Stomach smooth muscle (tissue), 2 donors: ENCODE data around the gene PDE1C.
"Not testable (repeated sequence)": the region's sequence is repeated elsewhere in the genome, so short reads cannot be mapped to it uniquely, and the experiment has no call there.

ENCODE experiments used
- H3K27ac ChIP-seq: one replicate; pipeline ENCODE4 v1.7.0; 2013; ENCODE audit warnings: mild to moderate bottlenecking, low read length, inconsistent platforms
- H3K27me3 ChIP-seq, 2 donors: one replicate each; pipeline ENCODE4 v1.7.0; 2013; ENCODE audit warnings: low read length in 2 of 2; ENCODE audit not compliant: insufficient read depth in 2 of 2, control insufficient read depth in 1 of 2
- H3K36me3 ChIP-seq, 2 donors: one replicate each; pipeline ENCODE4 v1.7.0; 2013; ENCODE audit warnings: low read length in 2 of 2; ENCODE audit not compliant: control insufficient read depth in 2 of 2, insufficient read depth in 2 of 2
- H3K4me1 ChIP-seq: one replicate; pipeline ENCODE4 v1.7.0; 2013; ENCODE audit warnings: low read length; ENCODE audit not compliant: control insufficient read depth, insufficient read depth
- H3K4me3 ChIP-seq, 2 donors: one replicate each; pipeline ENCODE4 v1.7.0; 2013; ENCODE audit warnings: low read length in 2 of 2
- H3K9ac ChIP-seq, 2 donors: one replicate each; pipeline ENCODE4 v1.7.0; 2013; ENCODE audit warnings: low read length in 2 of 2, mild to moderate bottlenecking in 1 of 2
- H3K9me3 ChIP-seq, 2 donors: one replicate each; pipeline ENCODE4 v1.7.0; 2013; ENCODE audit warnings: low read length in 2 of 2; ENCODE audit not compliant: control insufficient read depth in 2 of 2
- donor health status: healthy.
- donor health status: Pancreatic carcinoma.

The PDE1C gene

GRCh38 chr7:32025381-32026082 is 44.7 kb downstream of the PDE1C start:
- Histone ChIP-seq H3K9me3 (no peaks in the 10 kb centered on the region), H3K27me3 (no peaks in the 10 kb centered on the region), H3K4me3 (no peak overlapping the region), H3K4me1 (no peaks in the 10 kb centered on the region), H3K36me3 (no peaks in the 10 kb centered on the region), H3K27ac (no peak overlapping the region), H3K9ac (no peak overlapping the region)

- H3K9ac ChIP-seq, result no peak overlapping the region
- H3K36me3 ChIP-seq, result no peaks in the 10 kb centered on the region
- H3K4me3 ChIP-seq, result no peak overlapping the region
- H3K27ac ChIP-seq, result no peak overlapping the region
- no peaks in the 10 kb centered on the region for H3K9me3 ChIP-seq
- no peaks in the 10 kb centered on the region for H3K27me3 ChIP-seq
- H3K4me1 ChIP-seq, result no peaks in the 10 kb centered on the region
These were observed 46.8 kb downstream of the PDE1C start for GRCh38 chr7:32023376-32023775.

DNA sequence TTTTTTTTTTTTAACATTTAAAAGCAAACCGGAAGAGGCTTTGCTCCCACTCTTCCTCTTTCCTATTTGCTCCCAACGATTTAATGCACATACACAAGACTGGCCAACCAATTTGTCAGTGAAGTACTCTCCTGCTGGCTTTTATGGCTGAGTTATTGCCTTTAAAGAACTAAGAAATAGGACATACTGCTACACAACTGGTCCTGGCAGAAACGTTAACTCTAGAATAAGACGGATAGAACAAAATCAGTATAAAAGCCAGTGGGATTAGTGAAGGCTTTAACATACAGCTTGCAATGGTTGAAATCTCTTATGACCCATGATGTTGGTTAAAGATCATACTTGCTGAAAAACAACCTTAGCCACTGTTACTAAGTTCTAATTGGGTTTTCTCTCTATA is 47.2 kb downstream of the PDE1C start:
- H3K9me3 ChIP-seq, result no peaks in the 10 kb centered on the region
- no peaks in the 10 kb centered on the region for H3K4me1 ChIP-seq
- H3K9ac ChIP-seq, result no peak overlapping the region
- no peak overlapping the region for H3K27ac ChIP-seq
- H3K36me3 ChIP-seq, result no peaks in the 10 kb centered on the region
- H3K4me3 ChIP-seq, result no peak overlapping the region
- no peaks in the 10 kb centered on the region for H3K27me3 ChIP-seq

DNA sequence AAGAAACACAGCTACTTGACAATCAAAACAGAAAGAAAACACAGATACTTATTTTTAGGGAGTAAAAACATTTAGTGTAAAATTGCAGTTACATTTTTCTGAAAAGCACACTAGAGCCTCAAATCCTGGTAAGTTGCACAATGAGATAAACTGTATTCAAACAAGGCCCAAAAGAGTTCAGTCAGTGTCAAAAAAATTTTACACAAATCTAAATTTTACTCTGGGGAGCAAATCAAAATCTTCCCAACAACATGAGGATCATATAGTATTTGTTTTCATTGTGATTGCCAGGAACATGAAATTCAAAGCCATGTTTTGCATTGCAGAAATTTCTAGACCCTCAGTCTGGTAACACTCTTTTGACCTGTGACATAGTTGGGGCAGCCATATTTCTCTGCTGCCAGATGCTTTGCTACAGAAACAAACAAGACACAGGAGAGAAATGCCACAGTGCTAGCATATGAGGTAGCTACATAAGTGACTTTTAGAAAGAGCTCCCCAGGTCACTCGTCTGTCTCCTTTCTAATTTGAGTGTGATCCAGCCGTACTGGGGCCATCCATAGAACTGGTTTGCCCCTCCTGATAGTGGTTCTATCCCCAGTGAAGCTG is 49.6 kb downstream of the PDE1C start:
- Histone ChIP-seq H3K27me3 (no peaks in the 10 kb centered on the region), H3K9me3 (no peaks in the 10 kb centered on the region), H3K27ac (no peak overlapping the region), H3K4me1 (no peaks in the 10 kb centered on the region), H3K4me3 (no peak overlapping the region), H3K9ac (no peak overlapping the region), H3K36me3 (peaks cover 0 to 3% of the 10 kb centered on the region in 2 donors)

DNA sequence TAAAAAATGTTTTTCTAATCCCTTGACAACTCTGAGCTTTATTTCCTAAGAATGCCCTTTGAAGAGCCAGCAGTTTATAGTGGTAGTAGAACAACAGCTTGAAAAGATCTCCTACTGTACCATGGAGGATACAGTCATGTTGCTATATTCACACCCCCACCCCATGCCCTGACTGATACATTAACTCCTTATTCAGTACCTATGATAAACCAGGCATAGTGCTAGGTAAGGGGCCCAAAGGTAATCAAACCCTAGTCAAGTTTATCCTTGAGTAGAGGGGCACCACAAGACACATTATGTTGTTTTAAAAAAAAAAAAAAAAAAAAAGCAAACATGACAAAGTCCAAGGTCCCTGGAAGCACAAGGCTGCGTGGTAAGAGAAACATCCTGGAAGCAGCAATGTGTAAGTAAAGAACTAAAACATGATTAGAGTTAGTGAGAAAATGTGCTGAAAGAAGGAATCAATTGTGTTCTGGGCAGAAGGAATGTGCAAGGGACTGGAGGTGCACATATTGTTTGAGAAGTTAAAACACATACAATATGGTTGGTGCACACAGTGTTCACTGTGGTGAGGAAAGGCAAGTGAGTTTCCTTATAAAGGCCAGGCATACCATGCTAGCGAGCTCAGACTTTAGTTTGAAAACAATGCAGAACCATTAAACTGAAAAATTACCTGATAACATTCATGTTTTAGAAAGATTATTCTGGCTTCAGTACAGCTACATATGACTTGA is 51.2 kb downstream of the PDE1C start:
- Histone ChIP-seq H3K27me3 (no peaks in the 10 kb centered on the region), H3K9ac (no peak overlapping the region), H3K27ac (no peak overlapping the region), H3K4me1 (no peaks in the 10 kb centered on the region), H3K4me3 (no peak overlapping the region), H3K9me3 (no peaks in the 10 kb centered on the region), H3K36me3 (peaks cover 0 to 3% of the 10 kb centered on the region in 2 donors)

- Histone ChIP-seq H3K4me3 (no peak overlapping the region), H3K36me3 (peaks cover 0 to 3% of the 10 kb centered on the region in 2 donors), H3K27ac (no peak overlapping the region), H3K9me3 (no peaks in the 10 kb centered on the region), H3K4me1 (no peaks in the 10 kb centered on the region), H3K9ac (no peak overlapping the region), H3K27me3 (no peaks in the 10 kb centered on the region)
These were observed 55.1 kb downstream of the PDE1C start for GRCh38 chr7:32015133-32015532.

DNA sequence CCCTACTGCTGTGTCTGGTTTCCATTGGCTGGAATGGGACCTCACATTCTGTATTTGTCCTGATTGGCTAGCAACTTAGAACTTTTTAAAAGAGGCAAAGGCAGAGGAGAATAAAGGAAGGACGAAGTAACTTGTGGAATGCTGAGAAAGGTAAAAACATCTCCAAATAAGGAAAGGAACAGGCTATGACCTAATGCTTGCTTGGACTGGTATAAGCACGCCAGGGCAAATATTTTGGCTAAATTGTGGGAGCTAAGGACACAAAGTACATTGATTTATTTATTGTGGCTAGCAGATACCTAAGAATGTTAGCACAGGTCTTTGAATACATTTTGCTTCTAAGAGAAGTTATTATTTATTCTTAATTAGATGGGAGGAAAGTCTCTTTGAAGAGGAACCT is 56.7 kb downstream of the PDE1C start:
- H3K27me3 ChIP-seq, H3K9me3 ChIP-seq, H3K4me1 ChIP-seq, H3K36me3 ChIP-seq, H3K9ac ChIP-seq, H3K27ac ChIP-seq, H3K4me3 ChIP-seq: not testable (repeated sequence)

DNA sequence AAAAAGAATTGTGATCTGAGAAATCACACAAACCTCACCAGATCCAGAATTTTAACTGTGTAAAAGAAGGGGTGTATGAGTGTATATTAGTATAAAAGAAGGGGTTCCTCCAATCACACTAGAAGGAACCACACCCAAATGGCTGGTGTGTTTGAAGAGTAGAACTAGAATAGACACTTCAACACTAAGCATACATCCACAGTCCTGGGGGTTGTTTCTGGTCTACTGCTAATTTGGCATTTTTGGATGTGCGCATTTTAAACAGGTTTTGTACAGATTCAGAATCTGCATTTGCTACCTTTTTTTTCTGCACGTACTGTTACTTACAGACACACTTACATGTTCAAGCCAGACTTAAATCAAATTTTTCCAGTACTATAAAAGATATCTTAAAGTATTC is 64.6 kb downstream of the PDE1C start:
- no peak overlapping the region for H3K9ac ChIP-seq
- no peak overlapping the region for H3K4me3 ChIP-seq
- H3K27ac ChIP-seq, result no peak overlapping the region
- H3K36me3 ChIP-seq, result peaks cover 0 to 6% of the 10 kb centered on the region in 2 donors
- H3K27me3 ChIP-seq, result no peaks in the 10 kb centered on the region
- peaks cover 0 to 6% of the 10 kb centered on the region in 2 donors for H3K9me3 ChIP-seq
- no peaks in the 10 kb centered on the region for H3K4me1 ChIP-seq

DNA sequence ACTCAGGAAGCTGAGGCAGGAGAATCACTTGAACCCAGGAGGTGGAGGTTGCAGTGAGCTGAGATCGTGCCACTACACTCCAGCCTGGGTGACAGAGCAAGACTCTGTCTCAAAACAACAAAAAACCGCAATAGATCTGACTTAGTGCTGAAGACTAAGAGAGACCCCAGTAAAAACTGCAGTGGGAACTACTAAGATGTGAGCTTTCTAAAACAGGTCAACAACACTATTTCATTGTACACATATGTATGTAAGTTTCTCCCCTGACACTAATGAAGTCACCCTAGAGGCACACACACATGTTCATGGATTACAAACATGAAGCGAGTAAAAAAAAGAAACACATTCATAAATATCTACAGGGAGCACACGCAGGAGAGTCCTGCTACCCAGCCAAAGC is 68.3 kb downstream of the PDE1C start:
- H3K36me3 ChIP-seq, result peaks cover 0 to 6% of the 10 kb centered on the region in 2 donors
- no peak overlapping the region for H3K4me3 ChIP-seq
- H3K9ac ChIP-seq, result no peak overlapping the region
- no peak overlapping the region for H3K27ac ChIP-seq
- H3K9me3 ChIP-seq, result peaks cover 0 to 6% of the 10 kb centered on the region in 2 donors
- no peaks in the 10 kb centered on the region for H3K4me1 ChIP-seq
- no peaks in the 10 kb centered on the region for H3K27me3 ChIP-seq

- Histone ChIP-seq H3K27me3 (no peaks in the 10 kb centered on the region), H3K27ac (no peak overlapping the region), H3K36me3 (peaks cover 0 to 6% of the 10 kb centered on the region in 2 donors), H3K9me3 (peaks cover 0 to 6% of the 10 kb centered on the region in 2 donors), H3K9ac (no peak overlapping the region), H3K4me3 (no peak overlapping the region), H3K4me1 (no peaks in the 10 kb centered on the region)
These were observed 72.8 kb downstream of the PDE1C start for GRCh38 chr7:31997423-31997822.

- no peak overlapping the region for H3K27ac ChIP-seq
- no peaks in the 10 kb centered on the region for H3K27me3 ChIP-seq
- H3K4me3 ChIP-seq, result no peak overlapping the region
- no peak overlapping the region for H3K9ac ChIP-seq
- H3K36me3 ChIP-seq, result no peaks in the 10 kb centered on the region
- H3K4me1 ChIP-seq, result no peaks in the 10 kb centered on the region
- H3K9me3 ChIP-seq, result no peaks in the 10 kb centered on the region
These were observed 75.1 kb downstream of the PDE1C start for GRCh38 chr7:31995134-31995533.
